HEK293T (cell line): ENCODE results near the gene EIF4G1.

ENCODE experiments used
- CTCF ChIA-PET: fragments of 350-600 bp; formaldehyde crosslinking; extraction: SDS; loops from one replicate; lab custom pipeline; 2021; ENCODE audit warnings: antibody characterized with exemption, inconsistent platforms; lab: Yijun Ruan, JAX
- POLR2A ChIA-PET: fragments of 350-600 bp; formaldehyde crosslinking; extraction: SDS; loops from one replicate; lab custom pipeline; 2020; ENCODE audit warnings: antibody characterized with exemption, inconsistent platforms; lab: Yijun Ruan, JAX
- DNase-seq: peaks from one replicate; pipeline ENCODE4 v3.0.0; 2012; ENCODE audit warnings: mixed read lengths; ENCODE audit errors: extremely low spot score
- ARNT ChIP-seq: fragments of 450-650 bp; IDR thresholded peaks from 2 replicates; pipeline ENCODE4 v1.6.1; 2017; ENCODE audit warnings: mild to moderate bottlenecking
- BHLHE40 ChIP-seq: fragments of 450-650 bp; IDR thresholded peaks from 2 replicates; pipeline ENCODE4 v1.6.1; 2016; ENCODE audit warnings: mild to moderate bottlenecking, moderate library complexity, borderline replicate concordance
- CTBP1 ChIP-seq: fragments of 450-650 bp; IDR thresholded peaks from 2 replicates; pipeline ENCODE4 v1.6.1; 2016; ENCODE audit warnings: borderline replicate concordance
- ELF4 ChIP-seq: fragments of 450-650 bp; IDR thresholded peaks from 2 replicates; pipeline ENCODE4 v1.6.1; 2017; ENCODE audit warnings: antibody characterized with exemption
- FOXA1 ChIP-seq: fragments of 450-650 bp; IDR thresholded peaks from 2 replicates; pipeline ENCODE4 v1.6.1; 2016; ENCODE audit warnings: mild to moderate bottlenecking
- FOXK2 ChIP-seq: fragments of 450-650 bp; IDR thresholded peaks from 2 replicates; pipeline ENCODE4 v1.6.1; 2016; ENCODE audit warnings: mild to moderate bottlenecking
- FOXM1 ChIP-seq: fragments of 450-650 bp; IDR thresholded peaks from 2 replicates; pipeline ENCODE4 v1.6.1; 2017; ENCODE audit warnings: mild to moderate bottlenecking, borderline replicate concordance
- HDGF ChIP-seq: fragments of 450-650 bp; IDR thresholded peaks from 2 replicates; pipeline ENCODE4 v1.6.1; 2017; ENCODE audit warnings: antibody characterized with exemption, borderline replicate concordance
- L3MBTL2 ChIP-seq: fragments of 450-650 bp; conservative IDR thresholded peaks from 2 replicates; pipeline ENCODE4 v1.6.1; 2016; ENCODE audit warnings: mild to moderate bottlenecking
- LEF1 ChIP-seq: fragments of 450-650 bp; IDR thresholded peaks from 2 replicates; pipeline ENCODE4 v1.6.1; 2017; ENCODE audit warnings: mild to moderate bottlenecking, borderline replicate concordance
- NFRKB ChIP-seq: fragments of 450-650 bp; IDR thresholded peaks from 2 replicates; pipeline ENCODE4 v1.6.1; 2016; ENCODE audit warnings: mild to moderate bottlenecking, moderate library complexity
- PKNOX1 ChIP-seq: fragments of 450-650 bp; IDR thresholded peaks from 2 replicates; pipeline ENCODE4 v1.6.1; 2016
- SP1 ChIP-seq: fragments of 450-650 bp; IDR thresholded peaks from 2 replicates; pipeline ENCODE4 v1.6.1; 2017
- SUZ12 ChIP-seq: fragments of 450-650 bp; IDR thresholded peaks from 2 replicates; pipeline ENCODE4 v1.6.1; 2016; ENCODE audit warnings: mild to moderate bottlenecking
- TARDBP ChIP-seq: fragments of 450-650 bp; IDR thresholded peaks from 2 replicates; pipeline ENCODE4 v1.6.1; 2016
- ZNF384 ChIP-seq: fragments of 450-650 bp; IDR thresholded peaks from 2 replicates; pipeline ENCODE4 v1.6.1; 2016

Gene EIF4G1

GRCh38 chr3:184352897-184353545 lies 38.6 kb downstream of the EIF4G1 start:
- no peak for DNase-seq
- POLR2A ChIA-PET = no interaction called here
- no peak for TF ChIP-seq FOXM1
- no peak for TF ChIP-seq FOXK2
- TF ChIP-seq L3MBTL2 = no peak
- TF ChIP-seq SUZ12 = no peak
- TF ChIP-seq ARNT = no peak
- TF ChIP-seq NFRKB = no peak
- no peak for TF ChIP-seq FOXA1
- no peak for TF ChIP-seq CTBP1
- no peak for TF ChIP-seq ELF4
- TF ChIP-seq LEF1 = no peak
- no peak for TF ChIP-seq PKNOX1
- no peak for TF ChIP-seq ZNF384
- TF ChIP-seq SP1 = no peak
- TF ChIP-seq HDGF = no peak
- no peak for TF ChIP-seq BHLHE40
- no peak for TF ChIP-seq TARDBP
- CTCF ChIA-PET = interaction anchor here (1.4 kb wide), 1 partner anchor 18 kb away, joined by 4 read pairs; no protein-coding TSS in a partner anchor

GRCh38 chr3:184353546-184353941 lies 39.1 kb downstream of the EIF4G1 start:
- ChIA-PET POLR2A (no interaction called here), CTCF (interaction anchor here (1.4 kb wide), 1 partner anchor 18 kb away, joined by 4 read pairs; no protein-coding TSS in a partner anchor)
- no peak for TF ChIP-seq CTBP1
- no peak for TF ChIP-seq L3MBTL2
- no peak for TF ChIP-seq SUZ12
- TF ChIP-seq SP1 = no peak
- TF ChIP-seq FOXM1 = no peak
- no peak for TF ChIP-seq PKNOX1
- no peak for TF ChIP-seq FOXK2
- TF ChIP-seq FOXA1 = no peak
- no peak for TF ChIP-seq ARNT
- TF ChIP-seq BHLHE40 = no peak
- no peak for TF ChIP-seq ELF4
- no peak for TF ChIP-seq HDGF
- TF ChIP-seq LEF1 = no peak
- DNase-seq = no peak

- CTCF ChIA-PET = interaction anchor here (0.7 kb wide), 1 partner anchor 17 kb away, joined by 3 read pairs; no protein-coding TSS in a partner anchor
Observed at GRCh38 chr3:184354121-184354728, 39.8 kb downstream of the EIF4G1 start.

GRCh38 chr3:184354754-184355153 lies 40.3 kb downstream of the EIF4G1 start:
- no peak for TF ChIP-seq HDGF
- no peak for TF ChIP-seq FOXK2
- no peak for TF ChIP-seq FOXA1
- TF ChIP-seq FOXM1 = no peak
- no peak for TF ChIP-seq ELF4
- TF ChIP-seq L3MBTL2 = no peak
- TF ChIP-seq CTBP1 = no peak
- no peak for TF ChIP-seq PKNOX1
- no peak for TF ChIP-seq ARNT
- no peak for TF ChIP-seq SUZ12
- no peak for TF ChIP-seq NFRKB
- no peak for TF ChIP-seq SP1
- TF ChIP-seq BHLHE40 = no peak
- TF ChIP-seq ZNF384 = no peak
- no peak for TF ChIP-seq LEF1
- no peak for TF ChIP-seq TARDBP
- CTCF ChIA-PET = interaction anchor here (0.6 to 0.7 kb wide), 2 partner anchors 17 to 51 kb away, joined by 3 read pairs; no protein-coding TSS in a partner anchor
- POLR2A ChIA-PET = no interaction called here
- no peak for DNase-seq

More at GRCh38 chr3:184354121-184354728, 39.8 kb downstream of the EIF4G1 start:
- TF ChIP-seq CTBP1 (no peak), SP1 (no peak), PKNOX1 (no peak), HDGF (no peak), FOXA1 (no peak), ZNF384 (no peak), SUZ12 (no peak), FOXK2 (no peak)
- POLR2A ChIA-PET = no interaction called here
- DNase-seq = peak; percentile 62
